LHCN-M2 (cell line): ENCODE results near the gene ORM1. TPM values are rescaled to one million over a fixed set of nuclear protein-coding genes. Genes with fewer than 3 reads are reported as not detected.
"Not testable (repeated sequence)": the region's sequence is repeated elsewhere in the genome, so short reads cannot be mapped to it uniquely, and the experiment has no call there.

ENCODE experiments used
- DNase-seq: peaks from one replicate; pipeline ENCODE4 v3.0.0-alpha.2; 2012; ENCODE audit warnings: low read depth
- total RNA-seq: library from RNA; depleted of rRNA; stranded (reverse); fragments of >200 nt; gene quantifications from 2 replicates; pipeline ENCODE4 v1.2.3, GENCODE V29; 2014

The ORM1 gene
- total RNA-seq, 1 experiment from 2014 or later: not detected

GRCh38 chr9:114323849-114324248 is 951 bp downstream of the ORM1 start:
- DNase-seq: not testable (repeated sequence)

DNA sequence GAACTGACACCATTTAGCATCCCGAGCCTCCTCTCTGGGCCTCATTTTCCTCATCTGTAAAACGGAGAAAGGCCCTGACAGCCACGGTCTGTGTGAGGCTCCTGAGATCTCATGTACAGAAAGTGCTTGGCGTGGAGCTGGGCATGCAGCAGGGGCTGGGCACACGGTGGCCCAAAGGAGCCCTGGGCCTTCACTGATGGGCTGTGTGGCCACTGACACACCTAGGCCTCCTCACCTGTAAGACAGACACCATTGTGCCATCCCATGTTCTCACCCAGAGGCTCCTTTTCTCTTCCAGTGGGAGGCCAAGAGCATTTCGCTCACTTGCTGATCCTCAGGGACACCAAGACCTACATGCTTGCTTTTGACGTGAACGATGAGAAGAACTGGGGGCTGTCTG is 1.6 kb downstream of the ORM1 start:
- DNase-seq: no peak

GRCh38 chr9:114324965-114325364 is 2.1 kb downstream of the ORM1 start:
- not testable (repeated sequence) for DNase-seq

- DNase-seq: not testable (repeated sequence)
These were observed 2.9 kb downstream of the ORM1 start for GRCh38 chr9:114325684-114326254.

DNA sequence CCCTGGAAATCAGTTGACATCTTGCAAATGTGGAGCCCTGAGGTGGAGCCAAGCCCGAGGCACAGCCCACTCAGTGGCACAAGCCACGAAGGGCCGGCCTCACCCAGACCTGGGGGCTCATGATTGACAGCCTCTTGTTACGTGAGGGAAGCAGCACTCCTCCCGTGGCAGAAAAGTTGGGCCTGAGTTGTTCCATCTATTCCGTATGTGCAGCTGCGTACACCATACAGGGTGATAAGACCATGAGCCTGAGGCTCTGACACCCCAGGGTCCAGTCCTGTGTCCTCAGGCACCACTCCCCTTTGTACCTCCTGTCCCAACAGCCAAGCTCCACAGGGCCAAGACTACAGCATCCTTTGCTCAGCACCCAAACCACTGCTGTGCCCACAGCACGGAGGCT is 4.9 kb downstream of the ORM1 start:
- no peak for DNase-seq

GRCh38 chr9:114328357-114328820 is 5.5 kb downstream of the ORM1 start:
- not testable (repeated sequence) for DNase-seq

GRCh38 chr9:114328937-114329624 is 6.2 kb downstream of the ORM1 start:
- not testable (repeated sequence) for DNase-seq

GRCh38 chr9:114329625-114330022 is 6.7 kb downstream of the ORM1 start, which contains the start of gene ORM2:
TSS of gene ORM2 (plus strand) at chr9:114329869. CDS start at chr9:114329905, 36 bp downstream.
- not testable (repeated sequence) for DNase-seq

GRCh38 chr9:114330636-114331035 is 7.7 kb downstream of the ORM1 start:
- DNase-seq: no peak

GRCh38 chr9:114331229-114332195 is 8.6 kb downstream of the ORM1 start:
- not testable (repeated sequence) for DNase-seq

GRCh38 chr9:114332474-114333040 is 9.7 kb downstream of the ORM1 start:
- DNase-seq: not testable (repeated sequence)

DNA sequence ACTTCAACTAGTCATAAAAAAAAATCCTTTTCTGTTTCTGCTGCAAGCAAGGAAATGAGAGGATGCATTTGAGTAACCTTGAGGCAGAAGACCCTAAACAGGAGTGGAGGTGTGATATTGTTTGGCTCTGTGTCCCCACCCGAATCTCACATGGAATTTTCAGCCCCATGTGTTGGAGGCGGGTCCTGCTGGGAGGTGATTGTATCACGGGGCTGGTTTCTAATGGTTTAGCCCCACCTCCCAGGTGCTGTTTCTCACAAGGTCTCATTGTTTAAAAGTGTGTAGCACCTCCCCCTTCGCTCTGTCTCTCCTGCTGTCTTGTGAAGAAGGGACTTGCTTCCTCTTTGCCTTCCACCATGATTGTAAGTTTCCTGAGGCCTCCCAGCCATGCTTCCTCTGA is 10.8 kb downstream of the ORM1 start:
- not testable (repeated sequence) for DNase-seq

- DNase-seq: no peak
These were observed 11.6 kb downstream of the ORM1 start for GRCh38 chr9:114334490-114334889.

GRCh38 chr9:114335745-114336144 is 12.8 kb downstream of the ORM1 start:
- DNase-seq: no peak

- no peak for DNase-seq
These were observed 13.3 kb downstream of the ORM1 start for GRCh38 chr9:114336157-114336556.

DNA sequence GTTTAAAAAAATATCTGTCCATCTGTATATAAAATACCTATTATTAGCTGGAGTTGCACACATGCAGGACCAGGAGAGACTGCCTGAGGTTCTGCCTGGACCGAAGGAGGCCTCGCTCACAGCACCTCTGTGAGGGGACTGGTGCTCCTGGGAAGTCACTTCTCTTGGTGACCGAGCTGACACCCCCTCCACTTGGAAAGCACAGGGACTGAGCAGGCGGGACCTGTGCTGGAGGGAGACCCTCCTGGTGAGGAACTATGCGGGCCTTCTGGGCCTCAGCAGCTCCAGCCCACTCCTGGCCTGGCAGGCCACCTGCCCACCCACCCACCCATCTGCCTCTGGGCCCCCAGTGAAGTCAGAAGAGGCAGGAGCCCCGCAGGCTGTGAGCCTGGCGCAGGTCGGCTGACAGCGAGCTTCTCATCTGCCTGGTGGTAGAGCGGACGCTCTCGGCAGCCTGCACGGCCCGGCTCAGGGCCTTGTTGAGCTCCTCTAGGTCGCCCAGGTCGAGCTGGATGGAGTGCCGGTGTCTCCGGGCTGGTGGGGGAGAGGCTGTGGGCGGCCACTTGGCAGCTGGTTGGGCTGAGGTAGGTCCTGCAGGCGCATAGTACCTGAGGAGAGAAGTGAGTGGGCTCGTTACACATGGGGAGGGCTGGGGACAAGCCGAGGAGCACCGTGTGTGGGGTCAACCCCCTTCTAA is 13.9 kb downstream of the ORM1 start:
- DNase-seq: no peak

DNA sequence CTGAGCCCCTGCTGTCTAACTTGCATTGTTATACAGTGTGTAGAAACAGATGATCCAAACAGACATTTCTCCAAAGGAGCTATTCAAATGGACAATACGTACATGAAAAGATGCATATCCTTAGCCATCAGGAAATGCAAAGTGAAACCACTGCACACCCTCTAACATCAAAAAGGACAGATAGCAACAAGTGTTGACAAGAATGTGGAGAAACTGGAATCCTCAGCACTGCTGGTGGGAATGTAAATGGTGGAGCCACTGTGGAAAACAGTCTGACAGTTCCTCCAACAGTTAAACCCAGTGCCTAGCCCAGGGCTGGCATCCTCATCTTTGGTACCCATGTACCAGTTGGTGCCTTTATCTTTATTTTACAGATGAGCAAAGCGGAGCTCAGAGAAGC is 15.3 kb downstream of the ORM1 start:
- no peak for DNase-seq

DNA sequence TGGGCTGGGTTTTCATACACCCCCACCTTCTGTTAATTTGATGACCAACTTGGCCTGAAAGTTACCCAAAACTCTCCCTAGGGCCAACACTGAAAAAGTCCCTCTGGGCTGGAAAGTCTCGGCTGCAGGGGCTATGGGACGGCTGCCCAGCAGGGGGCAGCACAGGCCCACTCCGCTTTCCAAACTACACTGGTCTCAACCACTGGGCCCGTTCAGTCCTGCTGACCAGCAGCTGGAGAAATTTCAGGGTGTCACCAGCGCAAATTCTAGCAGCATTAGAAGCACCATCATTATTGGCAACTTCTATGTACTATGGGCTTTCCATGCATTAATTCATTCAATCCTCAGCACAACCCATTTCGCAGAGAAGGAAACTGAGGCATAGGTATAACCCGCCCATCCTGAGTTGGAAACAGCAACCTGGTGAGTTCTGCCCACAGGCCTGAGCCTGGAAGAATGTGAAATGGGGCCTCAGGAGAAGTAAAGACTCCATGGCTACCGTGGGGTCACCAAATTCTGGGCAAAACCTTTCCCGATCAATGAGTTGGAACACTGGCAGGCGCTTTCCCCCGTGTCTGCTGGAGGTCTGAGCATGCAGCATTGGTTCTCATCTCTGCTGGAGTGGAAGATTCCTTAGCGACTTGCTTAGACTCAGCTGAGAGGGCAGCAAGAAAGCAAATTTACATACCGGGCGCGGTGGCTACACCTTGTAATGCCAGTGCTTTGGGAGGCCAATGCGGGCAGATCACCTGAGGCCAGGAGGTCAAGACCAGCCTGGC is 16.4 kb downstream of the ORM1 start:
- peak; percentile 55 for DNase-seq

DNA sequence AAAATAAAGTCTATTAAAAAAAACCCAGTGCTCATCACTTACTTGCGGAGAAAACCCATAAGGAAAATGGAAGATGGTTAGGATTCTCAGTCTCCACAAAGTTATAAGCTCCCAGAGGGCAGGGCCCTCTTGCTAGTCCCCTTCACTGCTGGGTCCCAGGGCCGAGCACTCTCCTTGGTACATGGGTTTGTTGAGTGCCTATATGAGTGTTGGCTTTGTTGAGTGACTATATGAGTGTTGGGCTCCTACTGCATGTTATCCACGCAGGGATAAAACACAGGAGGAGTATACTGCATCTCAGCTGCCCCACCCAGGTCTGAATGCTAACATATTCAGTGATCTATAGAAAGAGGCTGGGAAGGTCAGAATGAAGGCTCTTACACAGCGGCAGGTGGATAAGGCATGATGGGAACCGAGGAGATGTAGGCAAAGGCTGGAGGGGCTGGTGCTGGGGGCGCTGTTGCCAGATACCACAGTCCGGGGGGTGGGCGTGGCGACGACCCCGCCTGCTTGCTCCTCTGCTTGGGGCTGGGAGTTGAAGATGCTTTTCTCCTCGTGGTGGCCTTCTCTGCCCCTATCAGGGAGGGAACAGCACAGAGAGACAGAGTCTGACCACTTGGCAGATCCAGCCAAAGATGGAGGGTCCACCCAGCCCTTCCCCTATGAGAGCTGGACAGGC is 18.4 kb downstream of the ORM1 start:
- no peak for DNase-seq

DNA sequence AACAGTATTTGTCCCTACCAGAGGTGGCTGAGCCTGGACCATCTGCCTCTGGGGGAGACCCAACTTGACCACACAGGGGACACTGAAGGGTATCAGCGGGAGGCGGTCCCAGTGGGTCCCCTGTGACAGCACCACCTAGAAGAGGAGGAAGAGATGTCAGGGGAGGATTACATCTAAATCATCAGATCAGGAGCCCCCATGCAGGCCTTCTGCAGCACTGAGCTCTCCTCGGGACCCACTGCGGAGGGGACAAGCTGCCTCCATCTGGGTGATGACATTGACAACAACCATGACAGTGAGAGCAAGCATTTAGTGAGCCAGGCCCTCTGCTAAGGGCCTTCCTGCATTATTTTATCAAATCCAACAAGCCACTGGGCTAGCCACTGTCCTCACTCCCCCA is 19.1 kb downstream of the ORM1 start:
- DNase-seq: no peak
